SK-N-MC (cell line): Measurements from ENCODE around the gene ECSCR.
A peak's percentile ranks its signal among the peaks of the same experiment; 100 is the strongest.

ENCODE experiments used
- DNase-seq: peaks from one replicate; pipeline ENCODE4 v3.0.0-alpha.2; 2011; ENCODE audit warnings: low read depth, low spot score
- H3K27ac ChIP-seq: fragments of 200-600 bp; sonication (generic); 2 replicates; pipeline ENCODE4 v1.5.1; 2016; ENCODE audit warnings: mixed run types
- H3K36me3 ChIP-seq: fragments of 200-600 bp; sonication (generic); 2 replicates; pipeline ENCODE4 v1.6.1; 2017; ENCODE audit warnings: antibody characterized with exemption, low read length, mixed read lengths; ENCODE audit not compliant: insufficient read depth
- H3K4me3 ChIP-seq: fragments of 200-600 bp; sonication (generic); 2 replicates; pipeline ENCODE4 v1.5.1; 2016
- H3K9ac ChIP-seq: fragments of 200-600 bp; sonication (generic); 2 replicates; pipeline ENCODE4 v1.8.0; 2017; ENCODE audit warnings: mixed run types, mixed read lengths; ENCODE audit not compliant: insufficient read length
- H3K9me3 ChIP-seq: fragments of 200-600 bp; sonication (generic); 2 replicates; pipeline ENCODE4 v1.6.1; 2017; ENCODE audit warnings: low read depth, mild to moderate bottlenecking, antibody characterized with exemption, low read length, moderate library complexity, mixed read lengths
- EZH2 ChIP-seq: fragments of 200-600 bp; sonication (generic); IDR thresholded peaks from one replicate; pipeline ENCODE4 v1.6.1; 2017; ENCODE audit warnings: antibody characterized with exemption
- FOXP2 ChIP-seq: optimal IDR thresholded peaks from 2 replicates; pipeline ENCODE3; 2011; ENCODE audit warnings: mild to moderate bottlenecking, moderate library complexity; ENCODE audit not compliant: insufficient read depth; ENCODE audit errors: extremely low read length, control extremely low read depth
- POLR2AphosphoS5 ChIP-seq: IDR thresholded peaks from 2 replicates; pipeline ENCODE4 v1.6.1; 2012; ENCODE audit warnings: mild to moderate bottlenecking, low read depth, low read length, borderline replicate concordance

ECSCR gene

DNA sequence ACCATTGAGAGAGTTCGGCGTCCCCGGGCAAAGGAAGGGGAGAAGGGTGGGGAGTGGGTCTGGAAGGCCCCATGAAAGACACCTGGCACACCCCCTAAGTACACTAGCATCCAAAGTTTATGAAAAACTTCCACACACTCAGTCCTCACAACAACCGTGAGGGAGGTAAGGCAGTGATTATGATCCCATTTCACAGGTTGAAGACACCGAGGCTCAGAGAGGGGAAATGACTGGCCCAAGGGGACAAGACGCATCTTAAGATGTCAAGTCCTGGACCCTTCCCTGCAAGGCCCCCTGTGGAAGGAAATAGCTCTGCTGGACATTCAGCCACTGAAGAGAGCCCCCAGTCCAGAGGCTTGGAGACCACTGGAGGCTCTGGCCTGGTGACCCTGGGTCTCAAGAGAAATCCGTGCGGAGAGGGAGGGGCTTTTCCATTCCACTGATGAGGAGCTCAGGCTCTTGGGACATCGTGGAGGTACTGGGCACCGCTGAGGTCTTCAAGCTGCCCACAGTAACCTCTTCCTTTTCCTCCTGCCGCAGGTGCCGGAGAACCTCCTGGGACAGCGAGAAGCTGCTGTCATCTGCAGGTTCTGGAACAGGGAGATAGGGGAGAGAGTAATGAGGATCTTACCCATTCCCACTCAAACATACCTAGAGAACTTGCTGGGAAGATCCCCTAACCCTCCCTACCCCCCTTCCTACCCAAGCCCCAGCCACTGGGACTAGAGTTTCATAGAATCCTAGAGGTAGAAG, 13.5 kb upstream of the ECSCR start:
- no peak overlapping the region for H3K27ac ChIP-seq

DNA sequence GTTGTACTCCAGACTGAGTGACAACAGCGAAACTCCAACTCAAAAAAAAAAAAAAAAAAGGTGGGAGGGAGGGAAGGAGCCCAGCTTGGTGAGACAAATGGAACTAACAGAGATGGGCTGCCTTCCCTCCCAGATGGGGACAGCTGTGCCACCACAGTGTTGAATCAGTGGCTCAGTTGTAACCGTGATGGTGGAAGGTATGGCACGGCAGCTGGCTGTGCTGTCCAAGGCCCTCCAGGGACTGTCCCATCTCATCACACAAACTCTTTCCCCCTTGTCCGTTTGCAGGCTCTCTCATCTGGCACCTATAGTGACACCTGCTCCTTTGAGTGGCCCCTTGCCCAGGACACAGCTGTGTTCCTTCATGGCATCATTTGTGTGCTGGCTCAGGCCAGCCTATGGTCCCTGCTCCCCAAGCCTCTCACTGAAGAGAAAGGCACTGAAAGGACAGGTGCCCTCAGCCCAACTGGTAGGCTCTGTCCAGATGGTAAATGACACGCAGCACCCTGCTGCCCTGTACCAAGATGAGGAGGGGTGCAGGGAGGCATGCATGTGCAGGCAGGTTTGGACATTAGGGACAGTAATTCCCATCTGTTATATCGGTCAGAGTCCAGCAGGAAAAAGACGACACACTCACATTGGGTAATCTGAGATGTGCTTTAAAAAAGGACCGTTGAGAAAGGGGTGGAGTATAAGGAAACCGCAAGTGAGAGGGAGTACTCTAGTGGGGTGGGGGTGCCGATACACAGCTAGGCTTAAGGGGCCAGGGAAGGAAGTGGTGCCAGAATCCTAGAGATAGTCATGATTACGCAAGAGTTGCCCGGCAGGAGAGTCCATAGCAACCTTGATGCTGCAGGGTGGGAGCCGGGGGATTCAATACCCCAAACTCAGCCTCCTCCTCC, 12.6 kb upstream of the ECSCR start:
- H3K36me3 ChIP-seq = peaks cover 13% of the 10 kb centered on the region; the same call in 1 of the 2 replicates
- no peak overlapping the region for H3K9ac ChIP-seq
- H3K4me3 ChIP-seq = no peak overlapping the region
- H3K27ac ChIP-seq = no peak overlapping the region
- no peak for TF ChIP-seq POLR2AphosphoS5
- no peak for TF ChIP-seq FOXP2
- TF ChIP-seq EZH2 = no peak
- peak; percentile 12 for DNase-seq
- H3K9me3 ChIP-seq = no peaks in the 10 kb centered on the region

More for the DNA sequence above, 13.5 kb upstream of the ECSCR start:
- Histone ChIP-seq H3K36me3 (peaks cover 13% of the 10 kb centered on the region; the same call in 1 of the 2 replicates), H3K9me3 (no peaks in the 10 kb centered on the region), H3K4me3 (no peak overlapping the region), H3K9ac (no peak overlapping the region)
- no peak for DNase-seq
- TF ChIP-seq FOXP2 (no peak), EZH2 (no peak), POLR2AphosphoS5 (no peak)

GRCh38 chr5:139473565-139473964, 11.0 kb upstream of the ECSCR start:
- H3K9ac ChIP-seq = peak overlapping the region; percentile 26
- H3K36me3 ChIP-seq = peaks cover 9% of the 10 kb centered on the region; the same call in 1 of the 2 replicates
- no peak overlapping the region for H3K27ac ChIP-seq
- DNase-seq = no peak
- no peak for TF ChIP-seq POLR2AphosphoS5
- no peak for TF ChIP-seq FOXP2
- no peak for TF ChIP-seq EZH2
- no peak overlapping the region for H3K4me3 ChIP-seq
- H3K9me3 ChIP-seq = no peaks in the 10 kb centered on the region

GRCh38 chr5:139473105-139473504, 10.6 kb upstream of the ECSCR start:
- H3K9ac ChIP-seq = peak overlapping the region; percentile 26
- no peak overlapping the region for H3K4me3 ChIP-seq
- H3K9me3 ChIP-seq = no peaks in the 10 kb centered on the region
- peaks cover 9% of the 10 kb centered on the region; the same call in 1 of the 2 replicates for H3K36me3 ChIP-seq
- TF ChIP-seq FOXP2 = no peak
- DNase-seq = no peak
- H3K27ac ChIP-seq = no peak overlapping the region

DNA sequence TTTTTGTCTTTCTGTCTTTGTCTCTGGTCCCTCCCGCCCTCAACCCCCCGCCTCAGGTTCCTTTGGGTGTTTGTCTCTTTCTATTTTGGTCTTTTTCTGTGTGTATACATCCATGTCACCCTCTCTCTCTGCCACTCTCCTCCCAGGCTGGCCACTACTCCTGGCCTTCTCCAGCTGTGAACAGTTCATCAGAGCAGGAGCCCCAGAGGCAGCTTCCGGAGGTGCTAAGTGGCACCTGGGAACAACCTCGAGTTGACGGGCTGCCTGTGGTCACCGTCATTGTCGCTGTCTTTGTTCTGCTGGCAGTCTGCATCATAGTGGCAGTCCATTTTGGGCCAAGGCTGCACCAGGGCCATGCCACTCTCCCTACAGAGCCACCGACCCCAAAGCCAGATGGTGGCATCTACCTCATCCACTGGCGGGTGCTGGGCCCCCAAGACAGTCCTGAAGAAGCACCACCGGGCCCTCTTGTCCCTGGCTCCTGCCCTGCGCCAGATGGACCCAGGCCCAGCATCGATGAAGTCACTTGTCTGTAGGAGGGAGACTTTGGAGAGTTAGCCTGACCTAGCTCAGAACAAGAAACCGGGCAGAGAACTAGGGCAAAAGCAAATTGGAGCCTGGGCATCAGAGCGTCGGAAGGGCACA, 10.0 kb upstream of the ECSCR start:
- Histone ChIP-seq H3K9me3 (no peaks in the 10 kb centered on the region), H3K27ac (no peak overlapping the region), H3K36me3 (peaks cover 5% of the 10 kb centered on the region; the same call in 1 of the 2 replicates), H3K4me3 (no peak overlapping the region), H3K9ac (no peak overlapping the region)
- no peak for DNase-seq
- TF ChIP-seq EZH2 (no peak), POLR2AphosphoS5 (no peak)

GRCh38 chr5:139470821-139471300, 8.3 kb upstream of the ECSCR start, which contains the start of gene SMIM33:
TSS of gene SMIM33 (plus strand) at chr5:139471004. CDS start at chr5:139471122, 118 bp downstream.
- TF ChIP-seq FOXP2 (no peak), POLR2AphosphoS5 (no peak), EZH2 (no peak)
- H3K27ac ChIP-seq = no peak within 1 kb of the TSS
- H3K9me3 ChIP-seq = no peaks in the 10 kb centered on the region
- H3K4me3 ChIP-seq = no peak within 1 kb of the TSS
- DNase-seq = no peak
- peaks cover 3% of the 10 kb centered on the region; the same call in 1 of the 2 replicates for H3K36me3 ChIP-seq
- H3K9ac ChIP-seq = no peak within 1 kb of the TSS

- no peak overlapping the region for H3K27ac ChIP-seq
- H3K9me3 ChIP-seq = no peaks in the 10 kb centered on the region
- H3K36me3 ChIP-seq = no peaks in the 10 kb centered on the region
- H3K4me3 ChIP-seq = no peak overlapping the region
- no peak overlapping the region for H3K9ac ChIP-seq
- no peak for TF ChIP-seq POLR2AphosphoS5
- no peak for TF ChIP-seq EZH2
- no peak for TF ChIP-seq FOXP2
- no peak for DNase-seq
These were observed 5.9 kb upstream of the ECSCR start for GRCh38 chr5:139468421-139468931.

GRCh38 chr5:139461698-139462097, 845 bp downstream of the ECSCR start:
- Histone ChIP-seq H3K27ac (no peak overlapping the region), H3K36me3 (no peaks in the 10 kb centered on the region), H3K9ac (no peak overlapping the region), H3K4me3 (no peak overlapping the region), H3K9me3 (no peaks in the 10 kb centered on the region)
- no peak for DNase-seq
- TF ChIP-seq POLR2AphosphoS5 (no peak), FOXP2 (no peak), EZH2 (no peak)
